Right renal cortex interstitium (tissue), 3 donors: Measurements from ENCODE around the gene CRB2. TPM values are rescaled to one million over a fixed set of nuclear protein-coding genes. Genes with fewer than 3 reads are reported as not detected.

Source experiments
- DNase-seq, 3 donors: peaks; one replicate each; pipeline ENCODE4 v3.0.0-alpha.2; 2013; ENCODE audit warnings: low read depth in 3 of 3, low spot score in 2 of 3
- polyA plus RNA-seq, 3 donors: library from polyadenylated mRNA; unstranded; fragments of 120-200 nt; gene quantifications; one replicate each; pipeline ENCODE4 v1.2.1, GENCODE V29; 2013; ENCODE audit not compliant: insufficient read length in 3 of 3

The CRB2 gene
- polyA plus RNA-seq, 3 donors = 20.9 to 25.2 (median 21.8) TPM

GRCh38 chr9:123361731-123362510, 5.9 kb downstream of the CRB2 start:
- DNase-seq = no peak

DNA sequence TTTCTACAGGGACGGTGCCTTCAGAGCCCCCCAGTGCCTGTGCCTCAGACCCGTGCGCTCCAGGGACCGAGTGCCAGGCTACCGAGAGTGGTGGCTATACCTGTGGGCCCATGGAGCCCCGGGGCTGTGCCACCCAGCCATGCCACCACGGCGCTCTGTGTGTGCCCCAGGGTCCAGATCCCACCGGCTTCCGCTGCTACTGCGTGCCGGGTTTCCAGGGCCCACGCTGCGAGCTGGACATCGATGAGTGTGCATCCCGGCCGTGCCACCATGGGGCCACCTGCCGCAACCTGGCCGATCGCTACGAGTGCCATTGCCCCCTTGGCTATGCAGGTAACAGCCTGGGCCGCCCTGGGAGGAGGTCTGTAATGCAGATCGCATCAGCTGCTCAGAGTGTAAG, 6.9 kb downstream of the CRB2 start:
- no peak for DNase-seq

GRCh38 chr9:123364241-123364824, 8.3 kb downstream of the CRB2 start:
- no peak for DNase-seq

GRCh38 chr9:123365287-123365880, 9.4 kb downstream of the CRB2 start:
- DNase-seq = no peak

- no peak for DNase-seq
Measured at GRCh38 chr9:123365881-123366528, 10.0 kb downstream of the CRB2 start.

- no peak for DNase-seq
Measured at GRCh38 chr9:123368023-123368422, 12.0 kb downstream of the CRB2 start.

DNA sequence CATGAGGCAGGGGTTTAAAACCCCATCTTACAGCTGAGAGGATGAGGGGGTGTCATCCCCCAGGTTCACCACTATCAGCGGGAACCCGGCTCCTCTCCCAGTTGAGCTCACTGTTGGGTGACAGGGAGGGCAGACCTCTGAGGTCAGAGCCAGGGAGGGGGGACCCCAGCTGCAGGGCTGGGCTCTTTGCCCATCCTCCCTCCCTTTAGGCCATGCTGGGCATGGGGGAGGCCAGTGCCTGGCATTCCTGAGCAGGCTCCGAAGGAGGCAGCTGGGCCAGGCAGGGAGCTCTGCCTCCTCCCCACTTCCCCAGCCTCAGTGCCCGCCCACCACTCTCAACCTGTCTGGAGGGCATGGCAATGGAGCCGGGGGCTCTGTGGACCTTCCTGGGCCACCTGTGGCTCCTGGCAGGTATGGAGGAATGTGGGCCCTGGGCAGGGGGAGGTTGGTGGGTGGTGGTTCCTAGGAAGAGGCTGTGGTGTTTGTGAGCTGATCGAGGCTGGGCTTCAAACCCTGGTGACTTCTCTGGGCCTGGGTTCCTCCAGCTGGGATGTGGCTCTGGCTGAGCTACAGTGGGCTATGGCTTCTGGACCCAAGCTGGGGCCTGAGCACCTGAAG, 12.6 kb downstream of the CRB2 start:
- DNase-seq = no peak

GRCh38 chr9:123369296-123369695, 13.3 kb downstream of the CRB2 start:
- no peak for DNase-seq

- DNase-seq = no peak
Measured at GRCh38 chr9:123370108-123370507, 14.1 kb downstream of the CRB2 start.

GRCh38 chr9:123370526-123371227, 14.7 kb downstream of the CRB2 start:
- DNase-seq = no peak

- DNase-seq = no peak
Measured at GRCh38 chr9:123371228-123371584, 15.2 kb downstream of the CRB2 start.

DNA sequence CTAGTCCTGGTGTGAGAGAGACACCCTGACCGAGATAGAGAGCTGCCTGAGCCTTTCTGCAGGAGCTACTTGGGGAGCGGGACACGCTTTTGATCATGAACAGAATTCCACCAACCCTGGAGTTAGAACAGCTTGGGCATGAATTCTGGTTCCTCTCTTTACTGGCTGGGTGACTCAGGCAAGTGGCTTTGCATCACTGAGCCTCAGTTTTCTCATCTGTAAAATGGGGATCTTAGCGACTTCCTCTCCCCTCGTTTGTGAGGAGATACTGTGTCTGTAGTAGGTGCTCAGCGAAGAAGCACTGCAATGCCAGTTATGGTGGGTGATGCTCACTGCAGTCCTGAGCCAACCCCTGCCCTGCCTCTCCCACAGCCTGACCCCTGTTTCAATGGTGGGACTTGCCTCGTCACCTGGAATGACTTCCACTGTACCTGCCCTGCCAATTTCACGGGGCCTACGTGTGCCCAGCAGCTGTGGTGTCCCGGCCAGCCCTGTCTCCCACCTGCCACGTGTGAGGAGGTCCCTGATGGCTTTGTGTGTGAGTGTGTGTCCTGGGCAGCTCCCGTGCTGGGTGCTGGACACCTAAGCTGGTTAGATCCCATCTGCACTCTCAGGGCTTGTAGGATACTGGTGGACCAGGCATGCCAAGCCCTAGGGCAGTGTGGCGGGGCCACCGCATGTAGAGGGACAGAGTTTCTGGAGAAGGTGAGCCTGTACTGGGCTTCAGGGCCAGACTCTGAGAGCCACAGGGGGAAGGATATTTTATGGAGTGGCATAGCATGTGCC, 16.0 kb downstream of the CRB2 start:
- DNase-seq = no peak

GRCh38 chr9:123372766-123373446, 16.9 kb downstream of the CRB2 start:
- no peak for DNase-seq

GRCh38 chr9:123373447-123373923, 17.5 kb downstream of the CRB2 start:
- DNase-seq = no peak

GRCh38 chr9:123373946-123374345, 17.9 kb downstream of the CRB2 start:
- DNase-seq = no peak

DNA sequence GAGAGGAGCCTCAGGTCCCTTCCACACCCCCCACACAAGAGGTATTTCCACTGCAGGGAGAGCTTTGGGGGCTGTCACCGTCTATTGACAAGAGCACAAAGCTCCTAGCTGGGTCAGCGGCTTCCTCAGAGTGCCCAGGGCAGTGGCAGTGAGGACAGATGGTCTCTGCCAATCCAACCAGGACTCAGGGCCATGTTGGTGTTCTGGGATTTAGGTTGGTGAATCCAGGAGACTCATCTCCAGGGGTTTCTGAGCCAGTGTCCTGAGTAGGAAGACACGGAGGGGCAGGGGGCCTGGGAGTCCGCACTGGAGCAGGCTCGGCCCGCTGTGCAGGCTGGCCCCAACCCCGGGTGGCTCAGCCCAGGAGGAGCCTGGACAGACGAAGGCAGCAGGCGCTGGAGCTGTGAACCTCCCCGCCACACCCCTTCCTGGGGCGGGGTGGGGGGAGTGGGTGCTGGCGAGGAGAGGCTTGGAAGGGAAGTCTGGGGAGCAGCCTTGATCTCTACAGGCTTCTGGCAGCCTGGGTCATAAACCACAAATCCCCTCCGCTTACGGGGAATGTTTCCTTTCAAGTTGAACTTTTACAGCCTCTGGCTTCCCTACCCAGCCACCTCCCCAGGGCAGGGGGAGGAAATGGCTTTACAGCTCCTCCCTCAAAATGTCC, 19.6 kb downstream of the CRB2 start:
- no peak for DNase-seq

DNA sequence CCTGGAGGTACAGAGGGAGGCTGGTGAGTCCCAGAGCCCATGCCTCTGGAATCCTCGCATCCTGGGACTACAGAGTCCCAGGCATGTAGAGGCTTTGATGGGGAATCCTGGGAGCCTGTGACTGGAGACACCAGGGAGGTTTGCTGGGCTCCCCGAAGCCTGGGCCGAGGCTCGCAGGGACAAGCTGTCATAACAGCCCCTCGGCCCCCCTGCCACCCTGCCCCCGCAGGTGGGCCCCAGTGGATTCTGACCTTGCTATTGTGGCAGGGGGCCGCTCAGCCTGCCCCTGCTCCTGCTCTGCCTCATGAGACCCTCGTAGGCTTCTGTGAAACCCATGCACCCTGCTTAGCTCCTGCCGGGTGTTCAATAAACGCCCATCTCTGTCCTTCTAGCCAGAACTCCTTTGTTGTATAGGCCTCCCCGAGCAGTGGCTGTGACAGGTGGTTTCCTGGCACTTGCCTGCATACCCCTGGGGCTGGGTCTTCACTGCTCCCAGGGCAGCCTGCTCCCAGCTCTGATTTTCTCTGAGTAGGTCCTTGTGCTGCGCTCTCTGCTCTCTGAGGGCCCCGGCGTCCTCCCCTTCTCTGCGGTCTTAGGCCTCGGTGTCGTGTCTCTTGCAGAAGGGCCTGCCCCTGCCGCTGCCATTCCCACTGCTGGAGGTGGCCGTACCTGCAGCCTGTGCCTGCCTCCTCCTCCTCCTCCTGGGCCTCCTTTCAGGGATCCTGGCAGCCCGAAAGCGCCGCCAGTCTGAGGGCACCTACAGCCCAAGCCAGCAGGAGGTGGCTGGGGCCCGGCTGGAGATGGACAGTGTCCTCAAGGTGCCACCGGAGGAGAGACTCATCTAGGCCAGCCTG, 20.4 kb downstream of the CRB2 start:
- DNase-seq = no peak
